Neural progenitor cell (in vitro differentiated cells): Measurements from ENCODE around the gene EXD3.

Source experiments
- CTCF ChIP-seq: fragments of 200-600 bp; sonication (generic); IDR thresholded peaks from 2 replicates; pipeline ENCODE4 v1.5.1; 2017; ENCODE audit warnings: antibody characterized with exemption, mild to moderate bottlenecking
- EZH2 ChIP-seq: fragments of 200-600 bp; sonication (generic); IDR thresholded peaks from 2 replicates; pipeline ENCODE4 v1.6.1; 2017; ENCODE audit warnings: antibody characterized with exemption, mild to moderate bottlenecking, moderate library complexity
- EZH2phosphoT487 ChIP-seq: fragments of 200-600 bp; sonication (generic); IDR thresholded peaks from 2 replicates; pipeline ENCODE4 v1.6.1; 2017; ENCODE audit warnings: antibody characterized with exemption

- TF ChIP-seq CTCF (no peak), EZH2 (no peak), EZH2phosphoT487 (no peak)
These were observed 150.5 kb downstream of the EXD3 start for GRCh38 chr9:137272241-137273094.
